ENCODE measurements around the gene GAS7.

DNA sequence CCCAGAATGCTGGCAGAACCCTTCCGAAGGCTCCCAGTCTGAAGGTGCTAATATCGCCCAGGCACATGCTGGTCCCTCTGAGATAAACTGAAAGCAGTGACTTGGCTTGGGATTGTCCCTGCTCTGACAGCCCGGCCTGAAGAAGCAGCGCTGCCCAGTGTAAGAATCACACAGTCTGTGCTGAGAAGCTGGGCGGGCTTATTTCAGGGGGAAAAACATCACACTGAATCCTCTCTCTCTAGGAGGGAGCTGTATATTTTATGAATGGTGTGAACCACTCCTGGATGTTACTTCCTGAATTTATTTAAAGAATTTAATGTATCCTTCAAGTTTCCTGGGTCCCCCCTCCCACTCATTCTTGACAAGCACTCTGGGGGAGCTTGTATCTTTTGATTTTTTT is 36.3 kb downstream of the GAS7 start:
- TF ChIP-seq, protein P1, sequence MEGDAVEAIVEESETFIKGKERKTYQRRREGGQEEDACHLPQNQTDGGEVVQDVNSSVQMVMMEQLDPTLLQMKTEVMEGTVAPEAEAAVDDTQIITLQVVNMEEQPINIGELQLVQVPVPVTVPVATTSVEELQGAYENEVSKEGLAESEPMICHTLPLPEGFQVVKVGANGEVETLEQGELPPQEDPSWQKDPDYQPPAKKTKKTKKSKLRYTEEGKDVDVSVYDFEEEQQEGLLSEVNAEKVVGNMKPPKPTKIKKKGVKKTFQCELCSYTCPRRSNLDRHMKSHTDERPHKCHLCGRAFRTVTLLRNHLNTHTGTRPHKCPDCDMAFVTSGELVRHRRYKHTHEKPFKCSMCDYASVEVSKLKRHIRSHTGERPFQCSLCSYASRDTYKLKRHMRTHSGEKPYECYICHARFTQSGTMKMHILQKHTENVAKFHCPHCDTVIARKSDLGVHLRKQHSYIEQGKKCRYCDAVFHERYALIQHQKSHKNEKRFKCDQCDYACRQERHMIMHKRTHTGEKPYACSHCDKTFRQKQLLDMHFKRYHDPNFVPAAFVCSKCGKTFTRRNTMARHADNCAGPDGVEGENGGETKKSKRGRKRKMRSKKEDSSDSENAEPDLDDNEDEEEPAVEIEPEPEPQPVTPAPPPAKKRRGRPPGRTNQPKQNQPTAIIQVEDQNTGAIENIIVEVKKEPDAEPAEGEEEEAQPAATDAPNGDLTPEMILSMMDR (IDR thresholded peaks at IDR 0.05) = no peak
- TF ChIP-seq POLR2A (IDR thresholded peaks at IDR 0.05) = no peak
